OCI-LY1 (cell line): ENCODE data around the gene CSGALNACT2.
"Not testable (repeated sequence)": the region's sequence is repeated elsewhere in the genome, so short reads cannot be mapped to it uniquely, and the experiment has no call there.

ENCODE experiments used
- H2AFZ ChIP-seq: fragments of 200-600 bp; sonication (generic), shearing (Covaris generic); 2 replicates; pipeline ENCODE4 v1.6.0; 2014; ENCODE audit warnings: antibody characterized with exemption, mild to moderate bottlenecking, low read length
- H3F3A ChIP-seq: fragments of 200-600 bp; sonication (generic), shearing (Covaris generic); 2 replicates; pipeline ENCODE4 v1.6.0; 2014; ENCODE audit warnings: mild to moderate bottlenecking, antibody characterized with exemption, low read length, moderate library complexity; ENCODE audit not compliant: insufficient read depth
- H3K27ac ChIP-seq: fragments of 200-600 bp; sonication (generic); 2 replicates; pipeline ENCODE4 v1.5.1; 2014; ENCODE audit warnings: low read length, mixed run types, mild to moderate bottlenecking, low read depth; ENCODE audit not compliant: poor library complexity, severe bottlenecking
- H3K27me3 ChIP-seq: fragments of 200-600 bp; sonication (generic); 2 replicates; pipeline ENCODE4 v1.6.0; 2014; ENCODE audit warnings: antibody characterized with exemption, mild to moderate bottlenecking, low read length, moderate library complexity; ENCODE audit not compliant: insufficient read depth
- H3K36me3 ChIP-seq: fragments of 200-600 bp; sonication (generic); 2 replicates; pipeline ENCODE4 v1.6.1; 2014; ENCODE audit warnings: mild to moderate bottlenecking, antibody characterized with exemption, low read length, moderate library complexity, mixed read lengths; ENCODE audit not compliant: insufficient read depth
- H3K4me1 ChIP-seq: fragments of 200-600 bp; sonication (generic); 2 replicates; pipeline ENCODE4 v1.5.1; 2014; ENCODE audit warnings: mild to moderate bottlenecking, low read length, moderate library complexity; ENCODE audit not compliant: insufficient read depth, severe bottlenecking
- H3K4me2 ChIP-seq: fragments of 200-600 bp; sonication (generic), shearing (Covaris generic); 2 replicates; pipeline ENCODE4 v1.6.1; 2014; ENCODE audit warnings: low read length
- H3K4me3 ChIP-seq: fragments of 200-600 bp; sonication (generic); 2 replicates; pipeline ENCODE4 v1.5.1; 2014; ENCODE audit warnings: low read length, low read depth, mild to moderate bottlenecking, mixed read lengths; ENCODE audit not compliant: poor library complexity, severe bottlenecking
- H3K79me2 ChIP-seq: fragments of 200-600 bp; shearing (Covaris generic); 2 replicates; pipeline ENCODE4 v1.6.1; 2016; ENCODE audit warnings: mixed run types, low read length, mixed read lengths; ENCODE audit not compliant: insufficient read depth
- H3K9ac ChIP-seq: fragments of 200-600 bp; sonication (generic), shearing (Covaris generic); 2 replicates; pipeline ENCODE4 v1.6.1; 2014; ENCODE audit warnings: mild to moderate bottlenecking, low read length, mixed read lengths
- H3K9me2 ChIP-seq: fragments of 200-600 bp; sonication (generic), shearing (Covaris generic); 2 replicates; pipeline ENCODE4 v1.6.1; 2014; ENCODE audit warnings: low read depth, mild to moderate bottlenecking, low read length, mixed read lengths
- H3K9me3 ChIP-seq: fragments of 200-600 bp; shearing (Covaris generic); 2 replicates; pipeline ENCODE4 v1.6.1; 2014; ENCODE audit warnings: low read length, mixed read lengths
- H4K20me1 ChIP-seq: fragments of 200-600 bp; sonication (generic), shearing (Covaris generic); 2 replicates; pipeline ENCODE4 v1.6.0; 2016; ENCODE audit warnings: mild to moderate bottlenecking, low read length; ENCODE audit not compliant: insufficient read depth
- CTCF ChIP-seq: fragments of 200-600 bp; sonication (generic), shearing (Covaris generic); IDR thresholded peaks from 2 replicates; pipeline ENCODE4 v1.5.1; 2017; ENCODE audit warnings: mild to moderate bottlenecking, antibody characterized with exemption, low read length, moderate library complexity, mixed read lengths
- EZH2 ChIP-seq: fragments of 200-600 bp; sonication (generic), shearing (Covaris generic); IDR thresholded peaks from 2 replicates; pipeline ENCODE4 v1.8.0; 2017; ENCODE audit warnings: borderline replicate concordance, mixed run types, mild to moderate bottlenecking, antibody characterized with exemption, low read length, moderate library complexity, mixed read lengths

CSGALNACT2 gene

GRCh38 chr10:43176271-43176670, 38.0 kb downstream of the CSGALNACT2 start:
- Histone ChIP-seq H3F3A (no peaks in the 10 kb centered on the region), H3K79me2 (no peaks in the 10 kb centered on the region), H3K9me2 (no peaks in the 10 kb centered on the region), H3K27me3 (no peaks in the 10 kb centered on the region), H2AFZ (no peak overlapping the region), H3K4me2 (no peak overlapping the region), H3K9me3 (no peaks in the 10 kb centered on the region), H3K4me3 (no peak overlapping the region), H3K27ac (no peak overlapping the region), H3K9ac (no peak overlapping the region), H3K36me3 (peaks cover 16% of the 10 kb centered on the region), H4K20me1 (no peaks in the 10 kb centered on the region), H3K4me1 (no peaks in the 10 kb centered on the region)
- TF ChIP-seq CTCF (no peak), EZH2 (no peak)

GRCh38 chr10:43177595-43177994, 39.4 kb downstream of the CSGALNACT2 start:
- Histone ChIP-seq H4K20me1 (no peaks in the 10 kb centered on the region), H3F3A (no peaks in the 10 kb centered on the region), H3K4me3 (no peak overlapping the region), H3K9ac (no peak overlapping the region), H3K4me1 (no peaks in the 10 kb centered on the region), H3K79me2 (no peaks in the 10 kb centered on the region), H2AFZ (no peak overlapping the region), H3K9me2 (no peaks in the 10 kb centered on the region), H3K9me3 (no peaks in the 10 kb centered on the region), H3K27me3 (no peaks in the 10 kb centered on the region), H3K27ac (no peak overlapping the region), H3K4me2 (no peak overlapping the region), H3K36me3 (peaks cover 16% of the 10 kb centered on the region)
- no peak for TF ChIP-seq EZH2
- TF ChIP-seq CTCF = no peak

- H3K36me3 ChIP-seq = peaks cover 16% of the 10 kb centered on the region
- H4K20me1 ChIP-seq = no peaks in the 10 kb centered on the region
- H3K9ac ChIP-seq = no peak overlapping the region
- H3K9me3 ChIP-seq = no peaks in the 10 kb centered on the region
- H2AFZ ChIP-seq = no peak overlapping the region
- H3F3A ChIP-seq = no peaks in the 10 kb centered on the region
- H3K79me2 ChIP-seq = no peaks in the 10 kb centered on the region
- H3K4me1 ChIP-seq = no peaks in the 10 kb centered on the region
- H3K4me3 ChIP-seq = no peak overlapping the region
- no peak for TF ChIP-seq EZH2
- TF ChIP-seq CTCF = no peak
- H3K27me3 ChIP-seq = no peaks in the 10 kb centered on the region
- no peak overlapping the region for H3K4me2 ChIP-seq
- H3K27ac ChIP-seq = no peak overlapping the region
- H3K9me2 ChIP-seq = no peaks in the 10 kb centered on the region
Observed at GRCh38 chr10:43181146-43181545, 42.9 kb downstream of the CSGALNACT2 start.

GRCh38 chr10:43183764-43184163, 45.5 kb downstream of the CSGALNACT2 start:
- H3K9ac ChIP-seq, H4K20me1 ChIP-seq, H2AFZ ChIP-seq, H3K27me3 ChIP-seq, H3K27ac ChIP-seq, H3K9me3 ChIP-seq, H3K79me2 ChIP-seq, H3K9me2 ChIP-seq, H3K4me2 ChIP-seq, H3K4me3 ChIP-seq, H3F3A ChIP-seq, H3K36me3 ChIP-seq, H3K4me1 ChIP-seq: not testable (repeated sequence)
